ENCODE data around the gene TOP3B.

Gene TOP3B

GRCh38 chr22:21951062-21951461 is 31.5 kb downstream of the TOP3B start:
- H3K4me3 ChIP-seq (ENCODE audit: low read length in 2 of 2): no peak overlapping the region
- no peaks in the 10 kb centered on the region for H3K36me3 ChIP-seq (ENCODE audit: control insufficient read depth in 2 of 2, insufficient read depth in 2 of 2, low read length in 2 of 2)
- H3K27ac ChIP-seq (ENCODE audit: low read depth in 2 of 2, low read length in 2 of 2): no peak overlapping the region
- H3K4me1 ChIP-seq (ENCODE audit: control insufficient read depth in 2 of 2, insufficient read depth in 2 of 2, low read length in 2 of 2): peaks cover 6 to 9% of the 10 kb centered on the region in 2 donors
- no peak overlapping the region for H3K9ac ChIP-seq (ENCODE audit: low read depth in 1 of 2, low read length in 2 of 2)
- H3K9me3 ChIP-seq (ENCODE audit: control insufficient read depth in 2 of 2, low read length in 2 of 2): no peaks in the 10 kb centered on the region
- no peaks in the 10 kb centered on the region for H3K27me3 ChIP-seq (ENCODE audit: control insufficient read depth in 2 of 2, insufficient read depth in 2 of 2, low read length in 2 of 2)

GRCh38 chr22:21949948-21950347 is 32.6 kb downstream of the TOP3B start:
- no peaks in the 10 kb centered on the region for H3K27me3 ChIP-seq (ENCODE audit: control insufficient read depth in 2 of 2, insufficient read depth in 2 of 2, low read length in 2 of 2)
- H3K36me3 ChIP-seq (ENCODE audit: control insufficient read depth in 2 of 2, insufficient read depth in 2 of 2, low read length in 2 of 2): peaks cover 5 to 7% of the 10 kb centered on the region in 2 donors
- no peak overlapping the region for H3K9ac ChIP-seq (ENCODE audit: low read depth in 1 of 2, low read length in 2 of 2)
- no peak overlapping the region for H3K27ac ChIP-seq (ENCODE audit: low read depth in 2 of 2, low read length in 2 of 2)
- H3K9me3 ChIP-seq (ENCODE audit: control insufficient read depth in 2 of 2, low read length in 2 of 2): no peaks in the 10 kb centered on the region
- peaks cover 6 to 9% of the 10 kb centered on the region in 2 donors for H3K4me1 ChIP-seq (ENCODE audit: control insufficient read depth in 2 of 2, insufficient read depth in 2 of 2, low read length in 2 of 2)
- H3K4me3 ChIP-seq (ENCODE audit: low read length in 2 of 2): no peak overlapping the region

GRCh38 chr22:21949569-21949918 is 33.0 kb downstream of the TOP3B start:
- H3K9ac ChIP-seq (ENCODE audit: low read depth in 1 of 2, low read length in 2 of 2): no peak overlapping the region
- H3K36me3 ChIP-seq (ENCODE audit: control insufficient read depth in 2 of 2, insufficient read depth in 2 of 2, low read length in 2 of 2): peaks cover 5 to 10% of the 10 kb centered on the region in 2 donors
- no peaks in the 10 kb centered on the region for H3K27me3 ChIP-seq (ENCODE audit: control insufficient read depth in 2 of 2, insufficient read depth in 2 of 2, low read length in 2 of 2)
- H3K4me1 ChIP-seq (ENCODE audit: control insufficient read depth in 2 of 2, insufficient read depth in 2 of 2, low read length in 2 of 2): peaks cover 6 to 9% of the 10 kb centered on the region in 2 donors
- H3K27ac ChIP-seq (ENCODE audit: low read depth in 2 of 2, low read length in 2 of 2): no peak overlapping the region
- H3K9me3 ChIP-seq (ENCODE audit: control insufficient read depth in 2 of 2, low read length in 2 of 2): no peaks in the 10 kb centered on the region
- no peak overlapping the region for H3K4me3 ChIP-seq (ENCODE audit: low read length in 2 of 2)

- H3K4me3 ChIP-seq (ENCODE audit: low read length in 2 of 2): no peak overlapping the region
- H3K9me3 ChIP-seq (ENCODE audit: control insufficient read depth in 2 of 2, low read length in 2 of 2): no peaks in the 10 kb centered on the region
- no peaks in the 10 kb centered on the region for H3K27me3 ChIP-seq (ENCODE audit: control insufficient read depth in 2 of 2, insufficient read depth in 2 of 2, low read length in 2 of 2)
- H3K27ac ChIP-seq (ENCODE audit: low read depth in 2 of 2, low read length in 2 of 2): no peak overlapping the region
- no peak overlapping the region for H3K9ac ChIP-seq (ENCODE audit: low read depth in 1 of 2, low read length in 2 of 2)
- peaks cover 8 to 10% of the 10 kb centered on the region in 2 donors for H3K36me3 ChIP-seq (ENCODE audit: control insufficient read depth in 2 of 2, insufficient read depth in 2 of 2, low read length in 2 of 2)
- H3K4me1 ChIP-seq (ENCODE audit: control insufficient read depth in 2 of 2, insufficient read depth in 2 of 2, low read length in 2 of 2): peaks cover 6 to 9% of the 10 kb centered on the region in 2 donors
These were observed 33.6 kb downstream of the TOP3B start for GRCh38 chr22:21948824-21949568.

GRCh38 chr22:21948390-21948789 is 34.2 kb downstream of the TOP3B start:
- H3K27ac ChIP-seq (ENCODE audit: low read depth in 2 of 2, low read length in 2 of 2): no peak overlapping the region
- H3K36me3 ChIP-seq (ENCODE audit: control insufficient read depth in 2 of 2, insufficient read depth in 2 of 2, low read length in 2 of 2): peaks cover 8 to 10% of the 10 kb centered on the region in 2 donors
- H3K4me1 ChIP-seq (ENCODE audit: control insufficient read depth in 2 of 2, insufficient read depth in 2 of 2, low read length in 2 of 2): peaks cover 6 to 9% of the 10 kb centered on the region in 2 donors
- H3K27me3 ChIP-seq (ENCODE audit: control insufficient read depth in 2 of 2, insufficient read depth in 2 of 2, low read length in 2 of 2): no peaks in the 10 kb centered on the region
- H3K9me3 ChIP-seq (ENCODE audit: control insufficient read depth in 2 of 2, low read length in 2 of 2): no peaks in the 10 kb centered on the region
- no peak overlapping the region for H3K4me3 ChIP-seq (ENCODE audit: low read length in 2 of 2)
- H3K9ac ChIP-seq (ENCODE audit: low read depth in 1 of 2, low read length in 2 of 2): no peak overlapping the region

- Histone ChIP-seq H3K9ac (ENCODE audit: low read depth in 1 of 2, low read length in 2 of 2) (no peak overlapping the region), H3K9me3 (ENCODE audit: control insufficient read depth in 2 of 2, low read length in 2 of 2) (no peaks in the 10 kb centered on the region), H3K4me1 (ENCODE audit: control insufficient read depth in 2 of 2, insufficient read depth in 2 of 2, low read length in 2 of 2) (peaks cover 8 to 10% of the 10 kb centered on the region in 2 donors)
These were observed 35.3 kb downstream of the TOP3B start for GRCh38 chr22:21947040-21948014.

GRCh38 chr22:21946262-21946925 is 36.2 kb downstream of the TOP3B start:
- no peaks in the 10 kb centered on the region for H3K27me3 ChIP-seq (ENCODE audit: control insufficient read depth in 2 of 2, insufficient read depth in 2 of 2, low read length in 2 of 2)
- peaks cover 8 to 10% of the 10 kb centered on the region in 2 donors for H3K36me3 ChIP-seq (ENCODE audit: control insufficient read depth in 2 of 2, insufficient read depth in 2 of 2, low read length in 2 of 2)
- H3K4me3 ChIP-seq (ENCODE audit: low read length in 2 of 2): no peak overlapping the region
- no peak overlapping the region for H3K9ac ChIP-seq (ENCODE audit: low read depth in 1 of 2, low read length in 2 of 2)
- peak overlapping the region in 1 of 2 donors; percentile 31 for H3K27ac ChIP-seq (ENCODE audit: low read depth in 2 of 2, low read length in 2 of 2)
- peaks cover 2 to 4% of the 10 kb centered on the region in 2 donors for H3K4me1 ChIP-seq (ENCODE audit: control insufficient read depth in 2 of 2, insufficient read depth in 2 of 2, low read length in 2 of 2)
- H3K9me3 ChIP-seq (ENCODE audit: control insufficient read depth in 2 of 2, low read length in 2 of 2): no peaks in the 10 kb centered on the region

More at GRCh38 chr22:21947040-21948014, 35.3 kb downstream of the TOP3B start:
- peak overlapping the region in 1 of 2 donors; percentile 31 for H3K27ac ChIP-seq (ENCODE audit: low read depth in 2 of 2, low read length in 2 of 2)
- H3K4me3 ChIP-seq (ENCODE audit: low read length in 2 of 2): no peak overlapping the region
- H3K27me3 ChIP-seq (ENCODE audit: control insufficient read depth in 2 of 2, insufficient read depth in 2 of 2, low read length in 2 of 2): no peaks in the 10 kb centered on the region
- peaks cover 8 to 10% of the 10 kb centered on the region in 2 donors for H3K36me3 ChIP-seq (ENCODE audit: control insufficient read depth in 2 of 2, insufficient read depth in 2 of 2, low read length in 2 of 2)

GRCh38 chr22:21945453-21946261 is 36.9 kb downstream of the TOP3B start:
- Histone ChIP-seq H3K27me3 (ENCODE audit: control insufficient read depth in 2 of 2, insufficient read depth in 2 of 2, low read length in 2 of 2) (no peaks in the 10 kb centered on the region), H3K9ac (ENCODE audit: low read depth in 1 of 2, low read length in 2 of 2) (no peak overlapping the region), H3K4me1 (ENCODE audit: control insufficient read depth in 2 of 2, insufficient read depth in 2 of 2, low read length in 2 of 2) (peaks cover 4 to 5% of the 10 kb centered on the region in 2 donors), H3K9me3 (ENCODE audit: control insufficient read depth in 2 of 2, low read length in 2 of 2) (no peaks in the 10 kb centered on the region), H3K36me3 (ENCODE audit: control insufficient read depth in 2 of 2, insufficient read depth in 2 of 2, low read length in 2 of 2) (peaks cover 8 to 10% of the 10 kb centered on the region in 2 donors), H3K27ac (ENCODE audit: low read depth in 2 of 2, low read length in 2 of 2) (no peak overlapping the region), H3K4me3 (ENCODE audit: low read length in 2 of 2) (no peak overlapping the region)

- Histone ChIP-seq H3K4me1 (ENCODE audit: control insufficient read depth in 2 of 2, insufficient read depth in 2 of 2, low read length in 2 of 2) (peaks cover 4 to 5% of the 10 kb centered on the region in 2 donors), H3K36me3 (ENCODE audit: control insufficient read depth in 2 of 2, insufficient read depth in 2 of 2, low read length in 2 of 2) (peaks cover 8 to 10% of the 10 kb centered on the region in 2 donors), H3K4me3 (ENCODE audit: low read length in 2 of 2) (no peak overlapping the region), H3K27ac (ENCODE audit: low read depth in 2 of 2, low read length in 2 of 2) (no peak overlapping the region), H3K9ac (ENCODE audit: low read depth in 1 of 2, low read length in 2 of 2) (no peak overlapping the region), H3K9me3 (ENCODE audit: control insufficient read depth in 2 of 2, low read length in 2 of 2) (no peaks in the 10 kb centered on the region), H3K27me3 (ENCODE audit: control insufficient read depth in 2 of 2, insufficient read depth in 2 of 2, low read length in 2 of 2) (no peaks in the 10 kb centered on the region)
These were observed 37.7 kb downstream of the TOP3B start for GRCh38 chr22:21944871-21945270.
